ENCODE data around the gene SRP14.
"Not testable (repeated sequence)": the region's sequence is repeated elsewhere in the genome, so short reads cannot be mapped to it uniquely, and the experiment has no call there.

SRP14 gene

DNA sequence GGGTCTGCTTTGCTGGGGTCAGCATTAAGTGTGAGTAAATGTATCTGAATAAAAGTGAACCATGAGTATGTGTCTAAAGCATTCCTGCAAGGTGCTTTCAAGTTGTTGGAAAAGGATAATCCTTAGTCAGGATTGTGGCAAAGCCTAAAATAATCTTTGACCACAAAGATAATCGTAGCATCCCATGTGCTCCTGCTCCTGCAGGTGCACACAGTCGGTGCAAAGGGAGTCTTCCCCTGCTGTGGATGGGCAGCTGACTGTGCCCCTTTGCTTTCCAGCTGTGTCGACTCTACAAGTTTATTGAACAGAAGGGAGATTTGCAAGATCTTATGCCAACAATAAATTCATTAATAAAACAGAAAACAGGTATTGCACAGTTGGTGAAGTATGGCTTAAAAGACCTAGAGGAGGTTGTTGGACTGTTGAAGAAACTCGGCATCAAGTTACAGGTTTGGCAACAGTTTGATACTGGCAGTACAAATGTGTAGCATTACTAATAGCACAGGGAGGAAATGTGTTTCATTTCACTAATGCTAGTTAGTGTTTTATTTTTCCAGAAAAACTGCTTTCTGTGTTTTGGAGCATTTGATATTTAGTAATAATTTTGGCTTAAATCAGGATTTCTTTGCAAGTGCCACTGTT lies 22.6 kb downstream of the SRP14 start:
- DNase-seq, result no peak

- no peak for DNase-seq
These were observed 24.6 kb downstream of the SRP14 start for GRCh38 chr15:40014390-40014789.

- not testable (repeated sequence) for DNase-seq
These were observed 25.6 kb downstream of the SRP14 start for GRCh38 chr15:40013372-40013771.

- DNase-seq, result no peak
These were observed 27.7 kb downstream of the SRP14 start for GRCh38 chr15:40011303-40011702.

DNA sequence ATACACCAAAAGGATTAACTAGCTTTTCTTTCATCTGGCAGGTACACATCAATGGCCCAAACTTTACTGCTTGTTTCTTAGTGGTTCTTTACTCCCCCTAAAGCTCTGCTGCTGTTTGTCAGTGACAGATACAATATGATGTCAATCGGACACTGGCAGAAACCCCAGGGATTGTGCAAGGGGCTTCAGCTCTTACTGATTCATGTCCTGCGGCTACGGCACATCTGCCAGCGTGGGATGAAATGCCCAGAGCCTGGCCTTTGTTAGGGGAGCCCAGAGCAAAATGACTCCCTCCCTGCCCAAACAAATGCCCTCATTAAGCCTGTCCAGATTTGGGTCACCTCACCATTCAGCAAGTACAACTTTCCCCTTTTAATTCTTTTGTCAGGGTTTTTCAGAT lies 28.3 kb downstream of the SRP14 start:
- no peak for DNase-seq

GRCh38 chr15:40008061-40008765 lies 30.8 kb downstream of the SRP14 start:
- DNase-seq, result peak; percentile 59

DNA sequence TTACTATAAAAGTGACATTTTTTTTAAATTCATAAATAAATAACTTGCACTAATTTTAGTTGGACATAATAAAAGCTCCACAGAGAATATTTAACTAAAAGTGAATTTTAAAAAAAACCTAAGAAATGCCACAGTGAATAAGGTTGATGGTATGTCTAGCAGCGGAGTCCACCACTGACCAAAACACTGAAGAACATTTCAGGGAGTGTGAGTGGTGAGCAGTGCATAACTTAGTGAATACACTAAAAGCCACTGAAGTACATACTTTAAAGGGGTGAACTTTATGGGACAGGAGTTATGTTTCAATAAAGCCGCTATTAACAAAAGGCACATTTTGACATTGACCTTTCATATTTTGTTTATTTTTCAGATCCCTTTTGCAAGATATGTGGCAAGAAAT lies 32.3 kb downstream of the SRP14 start:
- DNase-seq, result no peak

- no peak for DNase-seq
These were observed 33.0 kb downstream of the SRP14 start for GRCh38 chr15:40006003-40006402.

GRCh38 chr15:40003116-40003916 lies 35.7 kb downstream of the SRP14 start:
- DNase-seq, result no peak

DNA sequence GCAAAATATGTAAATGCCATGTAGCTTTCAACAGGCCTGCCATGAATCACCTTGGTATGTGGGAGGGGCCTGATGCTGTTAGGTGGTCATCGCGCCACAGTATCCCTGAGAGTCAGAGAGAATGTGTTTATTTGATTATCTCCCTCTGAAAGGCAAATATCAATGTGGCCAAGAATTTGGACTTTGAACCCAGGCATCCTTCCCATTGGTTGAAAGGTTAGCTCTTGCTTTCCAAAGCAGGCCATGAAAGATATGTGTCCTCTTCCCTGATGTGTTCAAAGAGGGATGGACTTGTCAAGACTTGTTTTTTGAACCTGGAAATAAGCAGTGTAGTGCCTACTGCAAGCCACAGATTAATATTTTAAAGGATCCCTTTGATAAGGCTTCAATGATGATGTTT lies 36.7 kb downstream of the SRP14 start:
- DNase-seq, result no peak

- no peak for DNase-seq
These were observed 39.3 kb downstream of the SRP14 start for GRCh38 chr15:39999538-40000200.

DNA sequence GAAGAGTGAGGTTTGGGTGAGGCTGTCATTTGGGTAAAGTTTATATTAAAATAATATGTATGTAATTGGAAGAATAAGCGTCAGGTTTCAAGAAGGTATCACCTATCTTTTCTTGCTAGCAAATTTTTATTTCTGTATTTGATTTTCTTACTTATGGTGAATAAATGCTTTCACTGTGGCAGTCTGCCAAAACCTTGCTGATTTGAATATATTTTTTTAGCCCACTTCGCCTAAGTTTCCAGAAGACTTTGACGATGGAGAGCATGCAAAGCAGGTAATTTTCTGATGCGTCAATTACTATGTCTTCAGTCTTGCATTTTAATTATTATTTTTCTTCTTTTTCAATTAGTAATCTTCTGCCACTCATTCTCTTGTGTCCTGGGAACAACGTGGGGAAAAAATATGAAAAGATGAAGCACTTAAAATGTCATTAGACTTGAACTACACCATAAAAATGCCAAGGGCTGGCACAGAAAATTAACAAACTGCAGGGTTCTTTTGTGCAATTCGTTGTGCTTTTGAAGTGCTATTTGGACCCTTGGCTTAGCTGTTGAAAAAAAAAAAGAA lies 40.4 kb downstream of the SRP14 start:
- no peak for DNase-seq

GRCh38 chr15:39997639-39998038 lies 41.3 kb downstream of the SRP14 start:
- no peak for DNase-seq

DNA sequence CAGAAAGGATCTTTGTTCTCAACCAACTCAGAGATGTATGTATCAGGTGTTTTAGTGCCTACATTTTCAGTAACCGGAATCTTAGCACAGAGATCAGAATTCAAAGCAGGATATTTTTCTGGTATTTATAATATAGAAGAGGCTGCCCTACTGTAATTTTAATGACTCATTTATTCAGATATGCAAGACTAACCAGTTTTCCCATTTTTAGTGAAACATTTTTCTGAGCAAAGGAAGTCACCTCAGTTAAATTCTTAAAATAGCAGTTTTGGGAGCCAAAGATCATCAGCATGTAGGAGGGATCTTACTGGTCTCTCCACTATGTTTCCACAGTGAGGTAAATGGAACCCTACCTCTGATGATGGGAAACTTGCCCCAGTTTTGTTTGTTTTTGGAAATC lies 42.0 kb downstream of the SRP14 start:
- no peak for DNase-seq

DNA sequence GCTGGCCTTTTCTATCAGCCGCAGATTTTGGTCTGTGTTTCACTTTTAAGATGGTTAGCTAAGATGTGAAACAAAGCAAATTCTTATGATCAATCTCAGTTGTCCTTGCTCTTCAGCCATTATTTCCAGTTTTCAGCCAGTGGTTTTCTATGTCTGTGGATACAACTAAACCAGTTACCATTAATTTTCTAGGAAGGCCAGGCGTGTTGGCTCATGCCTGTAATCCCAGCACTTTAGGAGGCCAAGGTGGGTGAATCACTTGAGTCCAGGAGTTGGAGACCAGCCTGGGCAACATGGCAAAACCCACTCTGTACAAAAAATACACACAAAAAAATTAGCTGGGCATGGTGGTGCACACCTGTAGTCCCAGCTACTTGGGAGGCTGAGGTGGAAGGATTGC lies 42.8 kb downstream of the SRP14 start:
- not testable (repeated sequence) for DNase-seq

DNA sequence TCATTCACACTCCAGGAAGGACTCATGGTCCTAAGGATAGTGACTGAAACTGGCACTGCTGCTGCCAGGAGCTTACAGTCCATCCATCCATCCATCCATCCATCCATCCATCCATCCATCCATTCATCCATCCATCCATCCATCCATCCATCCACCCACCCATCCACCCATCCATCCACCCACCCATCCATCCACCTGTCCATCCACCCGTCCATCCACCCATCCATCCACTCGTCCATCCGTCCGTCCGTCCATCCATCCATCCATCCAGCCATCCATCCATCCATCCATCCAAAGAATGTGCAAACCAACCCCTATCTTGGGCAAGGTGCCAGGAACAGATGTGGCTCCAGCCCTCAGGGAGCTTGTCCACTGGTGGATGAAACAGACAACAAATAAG lies 46.0 kb downstream of the SRP14 start:
- not testable (repeated sequence) for DNase-seq

DNA sequence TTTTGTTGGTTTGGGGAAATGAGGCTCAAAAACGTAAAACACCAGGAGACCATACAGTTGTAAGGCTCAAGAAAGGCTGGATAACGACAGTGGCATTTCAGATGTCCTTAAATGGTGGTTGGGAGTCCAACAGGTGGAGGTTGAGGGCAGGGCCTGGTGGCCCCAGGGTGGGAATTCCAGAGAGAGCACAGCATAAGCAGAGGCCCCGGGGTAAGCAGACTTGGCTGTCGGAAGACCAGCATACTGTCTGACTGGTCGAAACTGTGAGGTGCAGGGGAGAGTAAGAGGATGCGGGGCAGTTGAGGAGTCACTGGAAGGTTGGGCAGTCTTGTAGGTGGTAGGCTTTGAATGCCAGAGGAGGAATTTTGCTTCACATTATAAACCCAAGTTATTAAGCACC lies 48.3 kb downstream of the SRP14 start:
- no peak for DNase-seq

DNA sequence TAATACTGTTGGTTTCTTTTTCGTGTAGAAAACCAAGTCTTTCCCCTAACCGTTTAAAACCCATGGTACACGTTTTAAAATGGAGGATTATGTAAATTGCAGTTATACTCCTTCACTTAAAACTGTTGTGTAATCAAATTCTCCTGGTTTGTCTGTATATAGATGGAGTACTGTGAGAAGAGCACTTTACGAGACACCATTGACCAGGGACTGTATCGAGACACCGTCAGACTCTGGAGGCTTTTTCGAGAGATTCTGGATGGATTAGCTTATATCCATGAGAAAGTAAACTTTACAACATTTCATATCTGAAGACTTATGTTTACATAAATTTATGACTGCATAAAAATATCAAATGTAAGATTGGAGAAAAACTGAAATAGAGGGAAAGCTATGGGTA lies 51.2 kb downstream of the SRP14 start:
- no peak for DNase-seq

All from hematopoietic multipotent progenitor cell treated with erythropoietin and hydrocortisone succinate and interleukin-3 and kit ligand, for 4 days (in vitro differentiated cells).